B cell (primary cell): ENCODE data around the gene NCLN.

Experiments
- CTCF ChIP-seq: fragments of 200-600 bp; IDR thresholded peaks from one replicate; pipeline ENCODE4 v1.8.0; 2022; ENCODE audit warnings: antibody characterized with exemption, mild to moderate bottlenecking
- EZH2 ChIP-seq: IDR thresholded peaks from 2 replicates; pipeline ENCODE4 v1.6.1; 2012; ENCODE audit warnings: borderline replicate concordance, low read depth, mild to moderate bottlenecking, moderate library complexity, low read length; ENCODE audit not compliant: insufficient read depth, poor library complexity, severe bottlenecking

- TF ChIP-seq CTCF (no peak), EZH2 (no peak)
These were observed 28.5 kb upstream of the NCLN start for GRCh38 chr19:3157096-3157845.
